ENCODE results near the gene CD7. TPM values are rescaled to one million over a fixed set of nuclear protein-coding genes. Genes with fewer than 3 reads are reported as not detected.

The CD7 gene
- total RNA-seq, 1 donor from 2014 or later, result 0.46 TPM

DNA sequence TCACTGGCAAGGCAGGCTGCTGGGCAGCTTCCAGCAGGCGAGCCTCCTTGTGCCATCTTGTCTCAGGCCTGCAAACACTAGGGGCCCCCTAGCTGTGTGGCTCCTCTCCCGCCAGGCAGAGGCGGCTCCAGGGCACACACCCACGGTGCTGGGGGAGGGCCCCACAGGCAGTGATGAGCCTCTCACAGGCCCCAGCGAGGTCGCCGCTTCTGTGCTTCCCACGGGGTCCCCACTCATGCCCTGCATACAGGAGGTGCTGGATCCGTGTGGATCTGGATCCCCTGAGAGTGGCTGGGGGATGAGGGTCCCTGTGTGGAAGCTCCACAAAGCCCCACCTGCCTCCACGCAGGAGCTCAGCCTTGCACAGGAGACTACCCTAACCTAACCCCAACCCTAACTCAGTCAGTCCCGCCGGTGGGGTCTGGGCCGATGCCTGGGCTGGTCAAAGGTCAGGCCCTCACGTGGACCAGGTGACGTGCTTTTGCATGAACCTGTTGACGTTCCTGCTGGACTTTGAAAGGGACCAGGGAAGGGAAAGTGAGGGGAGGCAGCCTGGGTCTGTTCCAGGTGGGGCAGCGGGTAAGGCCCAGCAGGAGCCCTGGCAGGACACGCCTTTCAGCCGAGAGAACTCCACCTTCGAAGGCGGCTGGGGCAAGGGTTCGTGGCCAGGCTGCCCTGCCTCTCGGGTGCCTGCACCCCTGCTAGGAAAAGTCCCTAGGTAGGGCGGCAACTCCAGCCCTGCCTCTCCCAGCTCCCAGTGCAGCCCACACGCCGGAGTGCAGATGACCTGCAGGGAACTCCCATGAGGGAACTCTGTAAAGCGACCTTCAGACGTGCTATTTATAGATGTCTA is 11.0 kb upstream of the CD7 start:
- no peak overlapping the region for H3K4me3 Mint-ChIP-seq (ENCODE audit: low read depth)
- H3K27me3 Mint-ChIP-seq, result peaks cover 27% of the 10 kb centered on the region
- no peaks in the 10 kb centered on the region for H3K36me3 Mint-ChIP-seq (ENCODE audit: insufficient read depth)
- no peak overlapping the region for H3K27ac Mint-ChIP-seq
- no peaks in the 10 kb centered on the region for H3K9me3 Mint-ChIP-seq (ENCODE audit: low read depth)
- DNase-seq (ENCODE audit: low spot score, unreplicated experiment), result no peak
- H3K4me1 Mint-ChIP-seq (ENCODE audit: low read depth), result peaks cover 5% of the 10 kb centered on the region
- no peak for TF ChIP-seq CTCF (IDR thresholded peaks at IDR 0.05; ENCODE audit: unreplicated experiment)

DNA sequence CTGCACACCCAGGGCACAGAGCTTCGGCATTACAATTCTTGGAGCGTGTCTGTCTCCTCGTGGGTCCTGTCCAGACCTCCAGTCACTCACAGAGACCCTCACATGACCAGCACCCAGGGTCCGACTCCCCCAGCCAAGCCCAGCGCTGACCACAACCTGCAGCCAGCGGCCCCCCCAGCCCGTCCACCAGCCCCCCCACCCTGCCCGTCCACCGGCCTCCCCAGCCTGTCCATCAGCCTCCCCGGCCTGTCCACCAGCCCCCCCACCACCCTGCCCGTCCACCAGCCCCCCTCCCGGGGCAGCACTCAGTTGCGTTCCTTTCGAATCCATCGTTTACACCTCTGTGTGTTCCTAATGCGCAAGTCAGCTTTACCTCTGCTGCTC is 10.3 kb upstream of the CD7 start:
- Mint-ChIP-seq H3K4me3 (ENCODE audit: low read depth) (no peak overlapping the region), H3K27ac (no peak overlapping the region)

DNA sequence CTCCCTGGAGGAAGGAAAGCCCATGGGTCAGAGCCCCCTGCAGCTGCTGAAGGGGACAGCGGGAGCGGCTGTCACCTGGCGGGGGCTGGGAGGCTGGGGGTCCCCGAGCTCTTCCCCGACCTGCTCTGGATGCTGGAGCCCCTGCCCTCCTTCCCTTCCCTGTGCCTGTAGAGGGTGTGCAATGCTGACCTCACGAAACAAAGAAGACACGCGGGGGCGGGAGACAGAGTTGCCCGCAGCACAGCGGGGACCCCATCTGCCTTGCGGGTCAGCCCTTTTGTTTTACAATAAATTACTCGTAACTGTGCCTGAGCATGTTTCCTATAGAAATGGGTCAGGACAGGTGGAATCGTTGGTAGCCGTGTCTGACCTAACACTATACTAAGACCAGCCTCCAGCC is 9.9 kb upstream of the CD7 start:
- no peak for DNase-seq (ENCODE audit: low spot score, unreplicated experiment)
- H3K4me1 Mint-ChIP-seq (ENCODE audit: low read depth), result peaks cover 1% of the 10 kb centered on the region
- no peak overlapping the region for H3K4me3 Mint-ChIP-seq (ENCODE audit: low read depth)
- no peaks in the 10 kb centered on the region for H3K36me3 Mint-ChIP-seq (ENCODE audit: insufficient read depth)
- no peak overlapping the region for H3K27ac Mint-ChIP-seq
- no peak for TF ChIP-seq CTCF (IDR thresholded peaks at IDR 0.05; ENCODE audit: unreplicated experiment)
- no peaks in the 10 kb centered on the region for H3K9me3 Mint-ChIP-seq (ENCODE audit: low read depth)
- peaks cover 18% of the 10 kb centered on the region for H3K27me3 Mint-ChIP-seq

More for the DNA sequence above, 10.3 kb upstream of the CD7 start:
- Mint-ChIP-seq H3K27me3 (peaks cover 23% of the 10 kb centered on the region), H3K9me3 (ENCODE audit: low read depth) (no peaks in the 10 kb centered on the region), H3K4me1 (ENCODE audit: low read depth) (peaks cover 2% of the 10 kb centered on the region), H3K36me3 (ENCODE audit: insufficient read depth) (no peaks in the 10 kb centered on the region)
- DNase-seq (ENCODE audit: low spot score, unreplicated experiment), result no peak
- no peak for TF ChIP-seq CTCF (IDR thresholded peaks at IDR 0.05; ENCODE audit: unreplicated experiment)

DNA sequence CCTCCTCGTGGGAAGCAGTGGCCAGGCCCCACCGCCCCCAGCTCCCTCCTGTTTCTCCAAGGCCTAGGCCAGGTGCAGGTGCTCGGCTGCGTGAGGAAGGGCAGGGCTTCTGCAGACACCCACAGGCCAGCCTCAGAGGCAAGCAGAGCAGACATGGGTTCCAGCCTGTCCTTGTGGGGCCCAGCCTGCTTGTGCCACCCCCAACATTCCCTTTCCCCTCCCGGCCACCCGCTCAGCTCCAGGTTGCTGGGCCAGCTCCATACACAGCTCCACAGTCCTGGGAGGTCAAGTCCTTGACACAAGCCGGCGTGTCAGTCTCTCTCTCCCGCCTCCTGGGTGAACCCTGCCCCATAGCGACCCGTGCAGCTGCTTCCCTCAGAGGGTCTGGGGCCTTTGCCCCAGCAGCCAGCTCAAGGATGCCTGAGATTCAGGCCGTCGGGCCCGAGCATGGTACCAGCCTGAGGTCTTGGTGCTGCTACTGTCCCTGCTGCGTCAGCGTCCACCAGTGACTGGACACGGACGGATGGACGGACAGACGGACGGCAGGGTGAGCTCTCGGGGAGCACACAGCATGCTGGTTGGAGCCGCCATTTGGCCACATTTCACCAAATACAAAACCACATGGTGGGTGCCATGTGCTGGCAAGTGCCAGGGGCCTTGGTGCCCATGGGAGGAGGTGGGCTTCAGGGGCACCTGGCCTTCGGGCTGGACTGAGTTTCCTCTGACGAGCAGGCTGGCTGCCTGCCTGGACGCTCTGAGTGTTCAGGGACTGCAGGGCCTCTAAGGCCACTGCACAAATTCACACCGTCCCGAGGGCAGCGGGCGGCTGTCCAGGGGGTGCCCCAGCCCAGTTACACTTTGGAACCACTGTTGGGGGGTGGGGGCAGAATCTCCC is 8.1 kb upstream of the CD7 start:
- Mint-ChIP-seq H3K9me3 (ENCODE audit: low read depth) (no peaks in the 10 kb centered on the region), H3K4me1 (ENCODE audit: low read depth) (peaks cover 1% of the 10 kb centered on the region), H3K4me3 (ENCODE audit: low read depth) (no peak overlapping the region), H3K36me3 (ENCODE audit: insufficient read depth) (no peaks in the 10 kb centered on the region), H3K27ac (no peak overlapping the region), H3K27me3 (peaks cover 9% of the 10 kb centered on the region)
- no peak for DNase-seq (ENCODE audit: low spot score, unreplicated experiment)
- no peak for TF ChIP-seq CTCF (IDR thresholded peaks at IDR 0.05; ENCODE audit: unreplicated experiment)

GRCh38 chr17:82324566-82325285 is 7.3 kb upstream of the CD7 start:
- H3K9me3 Mint-ChIP-seq (ENCODE audit: low read depth), result no peaks in the 10 kb centered on the region
- no peak for DNase-seq (ENCODE audit: low spot score, unreplicated experiment)
- H3K4me1 Mint-ChIP-seq (ENCODE audit: low read depth), result peaks cover 1% of the 10 kb centered on the region
- no peak overlapping the region for H3K27ac Mint-ChIP-seq
- no peaks in the 10 kb centered on the region for H3K36me3 Mint-ChIP-seq (ENCODE audit: insufficient read depth)
- no peak for TF ChIP-seq CTCF (IDR thresholded peaks at IDR 0.05; ENCODE audit: unreplicated experiment)
- H3K27me3 Mint-ChIP-seq, result peaks cover 9% of the 10 kb centered on the region
- no peak overlapping the region for H3K4me3 Mint-ChIP-seq (ENCODE audit: low read depth)

Data from progenitor cell of endocrine pancreas (in vitro differentiated cells).